ENCODE measurements around the gene MLLT6.

Gene MLLT6

DNA sequence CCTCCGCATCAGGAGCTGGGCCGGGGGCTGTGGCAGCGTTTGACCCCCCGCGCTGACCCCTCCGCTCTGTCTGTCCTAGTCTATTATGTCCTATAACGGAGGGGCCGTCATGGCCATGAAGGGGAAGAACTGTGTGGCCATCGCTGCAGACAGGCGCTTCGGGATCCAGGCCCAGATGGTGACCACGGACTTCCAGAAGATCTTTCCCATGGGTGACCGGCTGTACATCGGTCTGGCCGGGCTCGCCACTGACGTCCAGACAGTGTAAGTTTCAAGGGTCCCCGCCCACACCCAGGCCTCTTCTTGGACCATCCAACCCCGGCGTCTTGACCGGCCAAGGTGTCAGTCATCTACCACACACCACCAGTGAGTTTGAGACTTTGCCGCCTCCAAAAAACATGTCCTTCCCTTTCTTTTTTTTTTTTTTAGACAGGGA, 48.0 kb downstream of the MLLT6 start:
- intact Hi-C loops (cut with DNase I; ENCODE audit: low total_unique reads), result loop anchor here (5.0 kb wide), 1 partner anchor 44 kb away; the partner anchor contains the start of gene PIP4K2B
- H3K27ac ChIP-seq, result peak overlapping the region; percentile 85 to 96
- TF ChIP-seq, protein P1, sequence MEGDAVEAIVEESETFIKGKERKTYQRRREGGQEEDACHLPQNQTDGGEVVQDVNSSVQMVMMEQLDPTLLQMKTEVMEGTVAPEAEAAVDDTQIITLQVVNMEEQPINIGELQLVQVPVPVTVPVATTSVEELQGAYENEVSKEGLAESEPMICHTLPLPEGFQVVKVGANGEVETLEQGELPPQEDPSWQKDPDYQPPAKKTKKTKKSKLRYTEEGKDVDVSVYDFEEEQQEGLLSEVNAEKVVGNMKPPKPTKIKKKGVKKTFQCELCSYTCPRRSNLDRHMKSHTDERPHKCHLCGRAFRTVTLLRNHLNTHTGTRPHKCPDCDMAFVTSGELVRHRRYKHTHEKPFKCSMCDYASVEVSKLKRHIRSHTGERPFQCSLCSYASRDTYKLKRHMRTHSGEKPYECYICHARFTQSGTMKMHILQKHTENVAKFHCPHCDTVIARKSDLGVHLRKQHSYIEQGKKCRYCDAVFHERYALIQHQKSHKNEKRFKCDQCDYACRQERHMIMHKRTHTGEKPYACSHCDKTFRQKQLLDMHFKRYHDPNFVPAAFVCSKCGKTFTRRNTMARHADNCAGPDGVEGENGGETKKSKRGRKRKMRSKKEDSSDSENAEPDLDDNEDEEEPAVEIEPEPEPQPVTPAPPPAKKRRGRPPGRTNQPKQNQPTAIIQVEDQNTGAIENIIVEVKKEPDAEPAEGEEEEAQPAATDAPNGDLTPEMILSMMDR (IDR thresholded peaks at IDR 0.05), result no peak
- no peaks in the 10 kb centered on the region for H3K27me3 ChIP-seq
- DNase-seq, result no peak
- no peaks in the 10 kb centered on the region for H3K9me3 ChIP-seq
- H3K4me1 ChIP-seq, result peaks cover 0 to 51% (median 40%) of the 10 kb centered on the region in 4 donors
- peaks cover 13 to 35% (median 25%) of the 10 kb centered on the region in 3 donors for H3K36me3 ChIP-seq
- H3K4me3 ChIP-seq, result peak overlapping the region; percentile 73 to 96

DNA sequence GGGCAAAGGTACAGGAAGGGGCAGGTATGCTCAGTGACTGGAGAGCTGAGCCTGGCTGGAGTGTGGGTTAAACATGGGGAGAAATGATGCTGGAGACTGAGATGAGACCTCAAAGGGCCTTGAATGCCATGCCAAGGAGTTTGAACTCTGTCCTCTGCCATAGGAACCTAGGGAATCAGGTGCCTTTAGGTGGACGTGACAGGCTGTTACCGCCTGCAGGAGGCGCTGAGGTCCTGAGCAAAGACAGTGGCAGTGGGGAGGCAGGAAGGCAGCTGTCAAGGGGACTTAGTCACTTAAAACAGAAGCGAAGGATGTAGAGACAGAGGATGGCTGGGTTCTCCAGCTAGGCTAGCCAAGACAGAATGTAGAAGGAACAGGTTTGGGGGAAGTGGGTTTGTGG, 56.5 kb downstream of the MLLT6 start:
- Histone ChIP-seq H3K4me1 (no peaks in the 10 kb centered on the region), H3K36me3 (peaks cover 48 to 96% (median 86%) of the 10 kb centered on the region in 3 donors), H3K27ac (no peak overlapping the region), H3K27me3 (no peaks in the 10 kb centered on the region), H3K9me3 (no peaks in the 10 kb centered on the region), H3K4me3 (no peak overlapping the region)
- intact Hi-C loops (cut with DNase I; ENCODE audit: low total_unique reads), result no loop called here
- TF ChIP-seq, protein P1 (IDR thresholded peaks at IDR 0.05), result no peak
- no peak for DNase-seq

DNA sequence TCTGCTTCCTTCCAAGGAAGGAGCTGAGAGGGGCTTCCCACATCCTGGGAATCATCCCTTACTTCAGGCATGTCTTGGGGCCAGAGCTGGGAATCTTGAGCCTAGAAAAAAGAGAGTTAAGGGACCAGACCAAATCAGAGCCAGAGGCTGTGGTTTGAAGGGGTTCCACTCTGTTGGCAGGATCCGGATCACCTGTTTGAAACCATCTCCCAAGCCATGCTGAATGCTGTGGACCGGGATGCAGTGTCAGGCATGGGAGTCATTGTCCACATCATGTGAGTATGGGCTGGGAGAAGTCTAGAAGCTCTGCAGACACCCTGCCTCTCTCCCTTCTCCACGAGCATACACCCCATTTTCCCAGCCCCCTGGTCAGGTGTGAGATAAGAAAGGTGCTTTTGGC, 57.2 kb downstream of the MLLT6 start:
- Histone ChIP-seq H3K4me3 (no peak overlapping the region), H3K9me3 (no peaks in the 10 kb centered on the region), H3K27ac (no peak overlapping the region), H3K36me3 (peaks cover 47 to 99% (median 89%) of the 10 kb centered on the region in 3 donors), H3K4me1 (no peaks in the 10 kb centered on the region), H3K27me3 (no peaks in the 10 kb centered on the region)
- intact Hi-C loops (cut with DNase I; ENCODE audit: low total_unique reads), result no loop called here
- DNase-seq, result no peak
- TF ChIP-seq, protein P1 (IDR thresholded peaks at IDR 0.05), result no peak

DNA sequence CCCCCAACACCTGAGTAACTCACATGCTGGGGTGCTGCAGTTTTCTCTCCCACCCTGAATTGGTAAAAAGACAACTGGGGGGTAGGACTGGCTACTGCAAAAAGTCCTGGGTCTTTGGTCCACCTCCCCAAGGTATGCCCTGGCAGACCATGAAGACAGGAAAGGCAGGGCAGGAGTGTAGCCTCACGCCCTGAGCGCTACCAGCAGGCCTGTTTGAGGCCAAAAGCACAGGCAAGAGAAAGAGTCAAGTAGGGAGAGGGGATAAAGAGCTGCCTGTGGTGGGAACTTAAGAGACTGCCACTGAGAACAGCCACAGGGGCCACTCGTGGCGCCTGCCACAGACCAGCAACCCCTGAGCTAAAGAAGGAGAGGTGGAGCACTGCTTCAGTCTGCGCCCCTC, 61.3 kb downstream of the MLLT6 start:
- H3K27me3 ChIP-seq, result no peaks in the 10 kb centered on the region
- DNase-seq, result no peak
- intact Hi-C loops (cut with DNase I; ENCODE audit: low total_unique reads), result no loop called here
- H3K36me3 ChIP-seq, result peaks cover 44 to 100% (median 90%) of the 10 kb centered on the region in 3 donors
- TF ChIP-seq, protein P1 (IDR thresholded peaks at IDR 0.05), result no peak
- H3K27ac ChIP-seq, result no peak overlapping the region
- H3K9me3 ChIP-seq, result no peaks in the 10 kb centered on the region
- H3K4me1 ChIP-seq, result no peaks in the 10 kb centered on the region
- H3K4me3 ChIP-seq, result no peak overlapping the region

DNA sequence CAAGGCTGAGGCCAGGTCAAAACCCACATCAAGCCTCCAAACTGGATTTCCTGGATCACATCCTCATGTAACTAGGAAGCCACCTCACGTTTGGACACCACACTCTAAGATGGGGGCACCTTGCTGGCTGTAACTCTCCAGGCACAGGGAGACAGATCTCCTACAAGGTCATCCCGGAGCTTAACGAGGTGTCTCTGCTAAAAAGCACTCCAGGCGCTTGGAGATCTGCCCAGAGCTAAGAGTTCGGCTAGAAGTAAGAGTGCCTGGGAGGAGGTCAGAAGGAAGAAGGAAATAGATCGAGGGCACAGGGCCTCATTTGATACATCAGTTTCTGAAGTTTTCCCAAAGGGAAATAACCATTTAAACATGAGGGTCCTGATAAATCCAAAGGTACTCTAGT, 63.3 kb downstream of the MLLT6 start:
- no peak for DNase-seq
- H3K9me3 ChIP-seq, result no peaks in the 10 kb centered on the region
- TF ChIP-seq, protein P1 (IDR thresholded peaks at IDR 0.05), result no peak
- H3K36me3 ChIP-seq, result peaks cover 50 to 100% (median 91%) of the 10 kb centered on the region in 3 donors
- no peak overlapping the region for H3K4me3 ChIP-seq
- H3K27me3 ChIP-seq, result no peaks in the 10 kb centered on the region
- intact Hi-C loops (cut with DNase I; ENCODE audit: low total_unique reads), result no loop called here
- H3K27ac ChIP-seq, result no peak overlapping the region
- H3K4me1 ChIP-seq, result no peaks in the 10 kb centered on the region

DNA sequence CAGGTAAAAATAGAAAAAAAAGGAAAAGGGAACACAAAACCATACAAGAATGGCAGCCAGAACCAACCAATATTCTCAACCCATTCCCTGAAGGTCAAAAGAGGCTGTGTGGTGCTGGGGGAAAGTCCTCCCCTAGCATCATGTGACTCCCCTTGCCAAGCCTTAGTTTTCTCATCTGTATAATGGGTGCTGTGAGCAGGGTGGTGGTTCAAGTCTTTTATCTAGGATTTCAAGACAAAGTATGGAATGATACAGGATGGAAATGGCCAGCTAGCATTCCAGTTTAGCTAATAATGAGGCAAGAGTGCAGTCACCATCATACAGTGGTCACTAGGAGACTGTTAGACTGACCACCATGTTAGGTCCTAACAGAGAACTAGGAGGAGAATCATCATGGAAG, 68.2 kb downstream of the MLLT6 start:
- peaks cover 89 to 100% (median 97%) of the 10 kb centered on the region in 3 donors for H3K36me3 ChIP-seq
- intact Hi-C loops (cut with DNase I; ENCODE audit: low total_unique reads), result no loop called here
- no peaks in the 10 kb centered on the region for H3K9me3 ChIP-seq

More for the DNA sequence above, 68.2 kb downstream of the MLLT6 start:
- Histone ChIP-seq H3K4me1 (no peaks in the 10 kb centered on the region), H3K27me3 (no peaks in the 10 kb centered on the region), H3K27ac (no peak overlapping the region), H3K4me3 (no peak overlapping the region)
- no peak for DNase-seq
- TF ChIP-seq, protein P1 (IDR thresholded peaks at IDR 0.05), result no peak

All from tibial artery (tissue), 4 donors.